8988T (cell line): ENCODE data around the gene BAG5.
"Not testable (repeated sequence)": the region's sequence is repeated elsewhere in the genome, so short reads cannot be mapped to it uniquely, and the experiment has no call there.

Source experiments
- DNase-seq: peaks from one replicate; pipeline ENCODE4 v3.0.0; 2011

The BAG5 gene

GRCh38 chr14:103562429-103563225 lies at the start of gene BAG5, which contains the start of gene COA8:
BAG5 (minus strand) TSS chr14:103562657; CDS start chr14:103561164, 1,493 bp downstream.
COA8 (plus strand) TSS chr14:103562960; CDS start chr14:103563002, 42 bp downstream.
- DNase-seq = peak; percentile 94

GRCh38 chr14:103611215-103611614 lies 48.8 kb upstream of the BAG5 start:
- DNase-seq = no peak

- not testable (repeated sequence) for DNase-seq
These were observed 46.6 kb upstream of the BAG5 start for GRCh38 chr14:103609081-103609480.

- no peak for DNase-seq
These were observed 45.4 kb upstream of the BAG5 start for GRCh38 chr14:103607822-103608221.

- no peak for DNase-seq
These were observed 44.7 kb upstream of the BAG5 start for GRCh38 chr14:103606963-103607668.

- DNase-seq = no peak
These were observed 42.2 kb upstream of the BAG5 start for GRCh38 chr14:103604620-103605019.

- DNase-seq = no peak
These were observed 38.0 kb upstream of the BAG5 start for GRCh38 chr14:103600503-103600902.

- DNase-seq = peak; percentile 70
These were observed 35.3 kb upstream of the BAG5 start for GRCh38 chr14:103597623-103598377.

- DNase-seq = no peak
These were observed 31.8 kb upstream of the BAG5 start for GRCh38 chr14:103594265-103594664.

GRCh38 chr14:103593577-103593976 lies 31.1 kb upstream of the BAG5 start:
- no peak for DNase-seq

- DNase-seq = no peak
These were observed 22.0 kb upstream of the BAG5 start for GRCh38 chr14:103584326-103584915.

- no peak for DNase-seq
These were observed 19.7 kb upstream of the BAG5 start for GRCh38 chr14:103581954-103582703.

- DNase-seq = no peak
These were observed 18.7 kb upstream of the BAG5 start for GRCh38 chr14:103581206-103581605.

- no peak for DNase-seq
These were observed 16.1 kb upstream of the BAG5 start for GRCh38 chr14:103578401-103579075.

GRCh38 chr14:103576371-103577024 lies 14.0 kb upstream of the BAG5 start:
- no peak for DNase-seq

- DNase-seq = no peak
These were observed 12.3 kb upstream of the BAG5 start for GRCh38 chr14:103574707-103575285.

GRCh38 chr14:103574104-103574503 lies 11.6 kb upstream of the BAG5 start:
- no peak for DNase-seq

- DNase-seq = no peak
These were observed 7.0 kb upstream of the BAG5 start for GRCh38 chr14:103569408-103569807.

- DNase-seq = no peak
These were observed 6.5 kb upstream of the BAG5 start for GRCh38 chr14:103568952-103569351.

- no peak for DNase-seq
These were observed 1.5 kb upstream of the BAG5 start for GRCh38 chr14:103563844-103564505.
